Glomerular visceral epithelial cell (primary cell): ENCODE results near the gene AQP2.
A peak's percentile ranks its signal among the peaks of the same experiment; 100 is the strongest.
"Not testable (repeated sequence)": the region's sequence is repeated elsewhere in the genome, so short reads cannot be mapped to it uniquely, and the experiment has no call there.

Source experiments
- DNase-seq: peaks from one replicate; pipeline ENCODE4 v3.0.0-alpha.2; 2016; ENCODE audit errors: extremely low spot score

The AQP2 gene

DNA sequence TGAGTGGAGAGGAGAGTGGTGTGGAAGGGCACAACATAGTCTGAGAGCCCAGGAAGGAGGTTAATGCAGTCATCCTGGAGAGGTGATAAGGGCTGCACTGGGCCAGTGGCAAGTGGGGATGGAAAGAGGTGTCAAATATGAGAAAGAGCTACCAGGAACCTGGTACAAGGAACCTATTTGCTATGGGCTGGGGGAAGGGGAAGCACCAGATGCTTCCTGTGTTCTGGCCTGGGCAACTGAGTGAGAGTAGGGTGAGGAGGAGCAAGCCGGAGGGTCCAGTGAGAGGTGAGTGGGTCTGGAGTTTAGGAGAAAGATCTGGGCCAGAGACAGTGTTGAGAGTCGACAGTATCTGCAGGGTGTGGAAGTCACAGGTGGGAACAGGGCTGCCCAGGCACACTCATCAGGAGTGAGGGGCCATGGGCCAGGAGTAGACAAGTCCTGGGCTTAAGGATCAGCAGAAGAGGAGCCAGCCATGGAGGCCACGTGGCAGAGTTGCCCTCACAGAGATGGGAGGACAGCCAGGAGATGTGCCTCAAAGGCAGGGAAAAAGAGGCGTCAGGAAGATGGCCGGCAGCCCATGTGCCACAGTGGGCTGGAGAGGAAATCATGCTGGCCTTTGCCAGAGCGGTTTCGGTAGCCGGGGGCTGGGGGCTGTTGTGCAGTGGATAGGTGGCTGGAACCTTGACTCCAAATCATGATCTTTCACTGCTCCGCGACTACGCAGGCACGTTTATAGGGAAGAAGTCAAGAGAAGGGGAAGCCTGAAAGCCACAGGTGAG, 19.3 kb downstream of the AQP2 start:
- DNase-seq, result no peak

DNA sequence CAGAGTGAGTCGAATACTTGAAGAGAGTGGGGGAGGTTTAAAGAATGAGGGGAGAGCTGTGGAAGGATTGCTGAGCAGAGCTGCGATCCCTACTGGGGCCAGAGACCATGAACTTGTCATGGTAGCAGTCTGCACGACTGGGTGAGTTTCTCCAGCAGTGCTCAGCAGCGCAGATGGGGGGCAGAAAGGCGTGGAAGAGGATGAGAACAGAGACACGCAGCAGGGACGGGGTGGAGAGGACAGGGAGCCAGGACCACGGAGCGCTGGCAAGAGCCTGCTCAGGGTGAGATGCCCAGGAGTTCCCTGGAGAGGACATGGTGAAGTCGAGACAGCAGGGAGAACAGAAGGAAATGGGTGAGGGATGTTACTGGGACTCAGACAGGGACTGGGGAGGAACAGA, 20.1 kb downstream of the AQP2 start:
- DNase-seq, result no peak

DNA sequence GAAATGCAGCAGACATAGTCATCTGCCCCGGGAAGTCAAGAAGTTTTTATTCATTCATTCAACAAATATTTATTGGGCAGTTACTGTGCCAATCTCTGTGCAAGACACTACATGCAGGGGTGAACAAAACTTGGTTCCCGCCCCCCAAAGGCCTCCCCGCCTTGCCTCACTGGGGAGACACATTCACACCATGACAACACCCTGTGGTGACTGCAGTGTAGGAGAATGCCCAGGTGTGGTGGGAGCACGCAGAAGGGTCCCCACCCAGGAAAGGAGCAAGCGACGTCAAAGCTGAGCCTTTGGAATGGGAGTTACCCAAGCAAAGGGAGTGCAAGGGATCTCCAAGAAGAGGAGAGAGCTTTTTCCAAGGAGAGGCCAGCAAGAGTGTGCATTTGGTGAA, 20.6 kb downstream of the AQP2 start:
- DNase-seq, result no peak

DNA sequence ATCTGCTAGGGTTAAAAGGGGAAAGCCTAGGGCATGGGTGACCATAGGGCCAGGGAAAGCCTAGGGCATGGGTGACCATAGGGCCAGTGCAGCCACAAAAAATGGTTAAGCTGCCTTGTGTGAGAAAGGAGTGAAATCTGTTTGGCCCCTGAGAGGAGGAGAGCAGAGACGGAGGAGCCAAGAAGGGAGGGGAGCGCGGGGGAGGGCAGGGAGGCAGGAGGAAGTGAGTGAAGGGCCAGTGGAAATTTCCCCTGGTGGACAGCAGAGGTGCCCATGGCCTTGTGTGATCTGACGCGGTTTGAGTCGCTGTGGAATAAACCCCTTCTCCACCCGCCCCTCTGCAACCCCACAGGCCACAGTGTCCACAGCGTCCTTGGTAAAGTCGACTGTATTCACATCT, 21.6 kb downstream of the AQP2 start:
- DNase-seq, result no peak

DNA sequence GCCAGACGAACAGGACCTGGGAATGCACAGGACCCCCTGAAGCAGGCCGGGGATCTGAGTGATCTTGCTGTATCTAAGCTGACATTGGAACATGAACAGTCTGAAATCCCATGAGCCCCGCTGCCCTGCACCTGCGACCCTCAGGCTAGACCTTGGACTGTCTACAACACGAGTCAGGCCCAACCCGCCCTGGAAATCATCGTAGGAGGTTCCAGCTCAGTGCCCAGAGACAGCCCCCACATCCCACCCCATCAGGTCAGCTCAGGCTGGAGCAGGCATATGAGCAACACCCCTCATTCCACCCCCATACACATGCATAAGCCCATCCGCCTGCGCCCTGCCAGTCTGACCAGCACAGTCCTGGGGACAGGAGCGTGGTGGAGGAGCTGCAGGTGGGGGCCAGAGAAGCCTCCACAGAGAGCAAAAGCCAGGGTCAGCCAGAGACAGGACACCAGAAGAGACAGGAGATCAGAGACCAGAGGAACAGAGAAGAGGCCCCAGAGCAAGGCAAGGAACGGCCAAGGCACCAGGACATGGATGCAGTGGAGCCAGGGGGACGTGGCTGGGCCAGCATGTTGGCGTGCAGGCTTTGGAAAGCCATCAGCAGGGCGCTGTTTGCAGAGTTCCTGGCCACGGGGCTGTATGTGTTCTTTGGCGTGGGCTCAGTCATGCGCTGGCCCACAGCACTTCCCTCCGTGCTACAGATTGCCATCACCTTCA, 22.3 kb downstream of the AQP2 start, which contains the start of gene AQP6:
Gene AQP6 (plus strand): TSS at position 307 of the 720 bp plus-strand sequence. CDS start 227 bp downstream, at position 534.
- no peak for DNase-seq

DNA sequence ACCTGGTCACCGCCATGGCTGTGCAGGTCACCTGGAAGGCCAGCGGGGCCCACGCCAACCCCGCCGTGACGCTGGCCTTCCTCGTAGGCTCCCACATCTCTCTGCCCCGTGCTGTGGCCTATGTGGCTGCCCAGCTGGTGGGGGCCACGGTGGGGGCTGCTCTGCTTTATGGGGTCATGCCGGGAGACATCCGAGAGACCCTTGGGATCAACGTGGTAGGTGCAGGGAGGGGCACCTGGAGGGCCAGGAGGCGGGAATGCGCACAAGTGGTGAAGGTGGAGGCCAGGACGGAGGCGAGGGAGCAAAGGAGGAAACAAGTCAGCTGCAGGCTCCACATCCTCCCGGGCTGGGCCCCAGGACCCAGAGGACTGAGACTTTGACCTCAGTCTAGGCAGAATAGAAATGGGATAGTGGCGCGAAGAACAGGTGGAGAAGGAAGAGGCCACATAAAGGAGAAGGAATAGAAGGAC, 22.9 kb downstream of the AQP2 start:
- DNase-seq, result no peak

DNA sequence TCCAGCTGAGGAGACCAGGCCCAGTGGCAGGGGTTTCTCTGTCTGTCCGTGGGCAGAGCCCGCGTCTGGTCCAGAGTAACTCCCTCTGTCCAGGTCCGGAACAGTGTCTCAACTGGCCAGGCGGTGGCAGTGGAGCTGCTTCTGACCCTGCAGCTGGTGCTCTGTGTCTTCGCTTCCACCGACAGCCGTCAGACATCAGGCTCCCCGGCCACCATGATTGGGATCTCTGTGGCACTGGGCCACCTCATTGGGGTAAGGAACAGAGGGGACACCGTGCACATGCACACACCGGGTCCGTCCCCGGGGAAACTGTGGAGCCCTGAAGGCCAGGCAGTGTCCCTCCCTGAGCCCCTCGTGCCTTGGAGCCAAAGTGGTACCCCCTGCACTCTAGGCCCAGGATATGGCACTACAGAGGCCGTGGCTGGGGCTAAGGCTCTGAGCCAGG, 23.7 kb downstream of the AQP2 start:
- peak; percentile 38 for DNase-seq

DNA sequence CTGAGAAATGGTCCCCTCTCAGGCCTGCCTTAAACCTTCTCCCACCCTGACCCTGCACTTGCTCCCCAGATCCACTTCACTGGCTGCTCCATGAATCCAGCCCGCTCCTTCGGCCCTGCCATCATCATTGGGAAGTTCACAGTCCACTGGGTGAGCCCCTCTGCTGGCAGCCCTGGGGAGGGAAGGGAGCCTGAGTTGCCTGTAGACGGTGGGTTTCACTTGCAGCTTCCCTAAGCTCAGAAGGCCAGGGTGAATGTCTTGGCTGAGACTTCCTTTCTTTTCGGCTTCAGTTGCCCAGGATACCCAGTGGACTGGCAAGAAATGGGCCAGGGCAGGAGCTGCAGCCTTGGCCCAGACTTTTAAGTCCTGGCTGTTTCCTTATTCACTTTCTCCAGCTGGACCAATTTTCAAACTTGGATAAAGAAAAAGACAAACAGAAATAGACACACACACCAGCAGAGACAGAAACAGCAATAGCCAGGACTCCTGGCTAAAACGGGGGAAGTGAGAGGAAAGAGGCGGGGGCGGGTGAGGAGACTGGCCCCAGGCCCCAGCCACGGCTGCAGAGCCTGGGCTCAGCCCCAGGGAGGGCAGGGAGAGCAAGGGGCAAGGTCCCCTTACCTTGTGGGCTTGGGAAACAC, 24.3 kb downstream of the AQP2 start:
- DNase-seq, result no peak

DNA sequence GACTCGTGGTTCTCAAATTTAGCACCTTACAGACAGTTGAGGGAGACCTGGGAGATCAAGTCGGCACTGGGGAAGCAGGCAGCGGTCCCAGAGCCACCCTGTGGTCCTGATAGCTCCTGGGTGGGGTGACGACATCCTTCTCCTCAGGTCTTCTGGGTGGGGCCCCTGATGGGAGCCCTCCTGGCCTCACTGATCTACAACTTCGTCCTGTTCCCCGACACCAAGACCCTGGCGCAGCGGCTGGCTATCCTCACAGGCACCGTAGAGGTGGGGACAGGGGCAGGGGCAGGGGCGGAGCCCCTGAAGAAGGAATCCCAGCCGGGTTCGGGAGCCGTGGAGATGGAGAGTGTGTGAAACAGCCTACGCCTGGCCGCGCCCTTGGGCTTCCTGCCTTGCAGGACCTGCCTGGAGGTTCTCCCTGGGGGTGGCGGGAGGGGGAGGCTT, 24.8 kb downstream of the AQP2 start:
- DNase-seq, result no peak

DNA sequence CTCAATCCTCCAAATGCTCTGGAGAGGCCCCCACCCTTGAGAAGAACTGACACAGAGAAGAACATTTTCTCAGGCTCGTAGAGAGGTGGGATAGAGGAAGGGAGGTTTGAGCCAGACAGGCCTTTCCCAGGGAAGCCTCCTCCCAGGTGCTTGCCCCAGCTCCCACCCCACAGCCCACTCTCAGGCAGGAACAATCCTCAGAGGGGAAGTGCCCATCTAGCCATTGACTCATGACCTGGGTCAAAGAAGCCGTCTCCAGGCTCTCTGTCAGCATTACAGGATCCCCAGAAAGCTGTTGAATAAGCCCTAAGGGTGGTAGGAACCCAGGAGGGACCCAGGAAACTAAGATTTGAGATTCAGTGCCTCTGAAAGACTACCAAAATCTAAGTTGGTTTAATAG, 26.0 kb downstream of the AQP2 start:
- DNase-seq, result no peak

DNA sequence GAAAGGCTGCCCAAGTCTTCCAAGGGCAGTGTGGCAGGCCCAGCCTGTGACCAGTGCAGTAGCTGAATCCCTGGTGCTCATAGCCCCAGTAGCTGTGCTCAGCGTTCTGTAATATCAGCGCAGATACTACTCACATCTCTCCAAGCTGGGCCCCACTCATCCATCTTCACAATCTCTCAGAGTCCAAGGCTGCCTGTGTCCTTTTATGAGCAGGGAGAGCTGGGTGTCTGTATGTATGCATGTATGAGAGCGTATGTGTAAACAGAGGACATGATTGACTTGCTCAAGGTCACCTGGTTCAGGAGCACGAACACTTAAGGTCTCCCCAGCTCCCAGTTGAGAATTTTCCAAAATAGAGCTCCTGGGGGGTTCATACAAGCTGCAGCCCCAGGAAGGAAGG, 27.6 kb downstream of the AQP2 start:
- no peak for DNase-seq

DNA sequence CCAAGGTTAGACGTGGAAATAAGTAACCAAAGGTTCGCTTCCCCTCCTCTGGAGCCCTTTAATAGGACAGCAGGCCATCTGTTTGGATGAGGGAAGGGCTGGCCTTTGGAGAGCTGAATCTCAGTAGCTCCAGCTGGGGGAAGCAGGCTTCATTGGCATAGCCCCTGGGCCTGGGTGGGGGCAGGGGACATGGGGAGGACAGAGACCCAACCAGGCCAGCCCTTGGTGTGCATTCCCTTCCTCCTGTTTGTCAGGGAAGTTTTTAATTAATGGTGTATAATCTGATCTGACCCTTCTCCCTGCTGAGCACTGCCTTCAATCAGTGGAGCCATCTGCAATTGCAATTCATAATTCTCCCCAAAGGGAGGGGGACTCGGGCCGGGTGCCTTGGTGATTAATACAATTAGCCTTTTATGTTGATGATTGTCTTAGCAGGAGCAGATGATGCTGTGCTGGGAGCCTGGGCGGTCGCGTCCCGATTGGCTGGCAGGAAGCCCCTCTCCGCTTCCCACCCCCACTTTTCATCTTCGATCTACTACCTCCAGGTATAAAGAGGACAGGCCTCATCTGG, 28.6 kb downstream of the AQP2 start:
- DNase-seq, result no peak

DNA sequence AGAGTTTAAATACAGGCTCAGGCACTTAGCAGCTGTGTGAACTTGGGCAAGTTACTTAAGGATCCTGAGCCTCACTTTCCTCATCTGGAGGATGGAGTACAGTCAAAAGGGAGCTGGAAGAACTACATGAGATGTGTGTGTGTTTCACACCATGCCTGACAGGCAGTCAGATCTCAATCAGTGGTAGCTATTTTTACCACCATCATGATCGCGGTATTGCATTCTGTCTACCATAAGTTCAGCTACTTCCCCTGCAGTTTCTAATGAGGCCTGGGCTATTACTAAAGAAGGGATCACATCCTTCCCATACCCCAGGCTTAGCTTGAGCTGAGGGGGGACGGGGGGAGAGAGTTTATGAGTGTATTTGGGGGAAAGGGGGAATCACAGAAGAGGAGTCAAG, 29.3 kb downstream of the AQP2 start:
- no peak for DNase-seq

DNA sequence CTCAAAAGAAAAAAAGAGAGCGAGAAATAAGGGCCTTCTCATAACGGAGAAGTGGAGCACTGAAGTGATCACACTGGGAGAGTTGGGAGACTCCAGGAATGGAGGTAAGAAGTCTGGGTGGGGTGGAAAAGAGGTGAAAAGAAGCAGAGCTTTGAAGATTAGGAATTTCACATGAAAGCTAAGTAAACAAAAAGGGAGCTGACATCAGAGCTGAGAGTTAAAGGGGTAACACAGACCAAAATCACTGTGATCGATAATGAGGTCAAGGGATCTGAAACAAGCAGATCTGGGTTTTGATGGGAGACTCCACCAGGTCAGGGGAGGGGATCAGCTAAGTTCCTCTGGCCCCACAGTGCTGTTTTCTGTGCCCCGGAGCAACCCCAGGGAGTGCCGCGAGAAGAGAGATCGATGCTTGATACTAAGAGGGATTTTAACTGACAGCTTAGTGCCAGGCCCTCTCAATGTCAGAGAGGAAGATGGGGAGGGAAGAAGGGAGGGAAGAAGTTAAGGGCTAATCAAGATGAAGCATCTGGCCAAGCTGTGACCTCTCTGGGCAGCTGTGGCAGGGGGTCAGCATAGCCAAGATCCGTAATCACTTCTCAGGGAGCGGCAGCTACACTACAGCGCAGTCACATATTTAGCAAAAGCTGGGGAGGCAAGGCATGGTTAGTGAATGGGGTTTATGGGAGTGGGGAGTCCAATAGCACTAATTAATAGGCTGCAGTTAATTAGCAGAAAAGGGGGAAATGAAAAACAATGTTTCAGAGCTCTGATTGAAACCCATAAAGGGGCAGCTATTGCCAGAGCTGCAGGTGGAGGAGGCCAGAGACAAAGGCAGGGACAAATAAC, 30.2 kb downstream of the AQP2 start:
- DNase-seq, result no peak

DNA sequence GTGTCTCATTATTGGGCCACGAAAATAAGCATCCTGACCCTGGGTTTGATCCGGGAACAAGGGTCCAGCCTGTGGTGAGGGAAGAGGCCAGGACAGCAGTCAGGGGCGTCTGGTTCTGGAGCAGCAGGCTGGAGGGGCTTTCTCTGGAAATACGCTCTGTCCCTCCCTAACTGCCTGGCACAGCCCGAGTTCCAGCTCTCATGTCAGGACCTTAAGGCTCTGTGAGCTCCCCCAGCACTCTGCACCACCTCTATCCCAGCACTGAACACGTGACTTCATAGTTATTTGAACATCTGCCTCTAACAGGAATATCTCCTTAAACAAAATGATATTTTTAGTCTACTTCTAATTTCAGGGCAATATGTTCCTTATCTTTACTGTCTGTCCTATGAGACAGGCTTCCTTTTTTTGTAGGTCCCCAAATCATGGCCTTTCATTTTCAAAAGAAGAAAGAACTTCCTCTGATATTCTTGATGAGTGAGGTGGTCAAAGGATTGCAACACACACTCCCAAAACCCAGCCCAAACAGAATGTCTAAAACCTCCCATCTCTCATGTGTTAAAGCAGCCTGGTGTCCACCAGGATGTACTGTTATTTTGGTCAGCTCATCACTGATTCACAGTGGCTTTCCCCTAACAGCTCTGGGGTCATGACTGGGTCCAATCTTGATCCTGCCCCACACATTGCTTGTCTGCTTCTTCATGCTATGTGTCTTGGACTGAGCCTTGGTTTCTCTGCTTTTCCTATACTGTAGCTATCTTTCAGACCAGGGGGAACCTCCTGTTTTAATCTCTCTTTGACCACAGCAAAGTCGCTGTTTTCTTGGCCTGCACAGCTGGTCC, 31.9 kb downstream of the AQP2 start:
- DNase-seq, result peak; percentile 24

DNA sequence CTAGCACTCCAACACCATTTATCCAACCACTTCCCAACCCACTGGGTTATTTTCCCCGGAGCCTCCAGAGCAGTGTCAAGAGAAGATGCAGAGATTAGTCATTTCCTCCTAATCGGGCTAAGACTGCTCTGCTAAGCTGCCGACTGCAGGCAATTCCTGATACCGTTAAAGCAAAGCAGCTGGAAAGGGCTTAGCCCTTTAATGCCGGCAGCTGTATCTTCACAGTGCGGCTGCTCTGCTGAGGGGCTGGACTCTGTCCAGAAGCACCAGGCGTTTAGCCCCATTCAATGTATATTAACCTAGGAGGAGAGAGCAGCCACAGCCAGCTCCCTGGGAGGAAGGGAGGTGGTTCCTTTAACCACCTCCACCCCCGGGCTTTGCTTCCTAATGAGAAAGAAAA, 33.4 kb downstream of the AQP2 start:
- peak; percentile 85 for DNase-seq

DNA sequence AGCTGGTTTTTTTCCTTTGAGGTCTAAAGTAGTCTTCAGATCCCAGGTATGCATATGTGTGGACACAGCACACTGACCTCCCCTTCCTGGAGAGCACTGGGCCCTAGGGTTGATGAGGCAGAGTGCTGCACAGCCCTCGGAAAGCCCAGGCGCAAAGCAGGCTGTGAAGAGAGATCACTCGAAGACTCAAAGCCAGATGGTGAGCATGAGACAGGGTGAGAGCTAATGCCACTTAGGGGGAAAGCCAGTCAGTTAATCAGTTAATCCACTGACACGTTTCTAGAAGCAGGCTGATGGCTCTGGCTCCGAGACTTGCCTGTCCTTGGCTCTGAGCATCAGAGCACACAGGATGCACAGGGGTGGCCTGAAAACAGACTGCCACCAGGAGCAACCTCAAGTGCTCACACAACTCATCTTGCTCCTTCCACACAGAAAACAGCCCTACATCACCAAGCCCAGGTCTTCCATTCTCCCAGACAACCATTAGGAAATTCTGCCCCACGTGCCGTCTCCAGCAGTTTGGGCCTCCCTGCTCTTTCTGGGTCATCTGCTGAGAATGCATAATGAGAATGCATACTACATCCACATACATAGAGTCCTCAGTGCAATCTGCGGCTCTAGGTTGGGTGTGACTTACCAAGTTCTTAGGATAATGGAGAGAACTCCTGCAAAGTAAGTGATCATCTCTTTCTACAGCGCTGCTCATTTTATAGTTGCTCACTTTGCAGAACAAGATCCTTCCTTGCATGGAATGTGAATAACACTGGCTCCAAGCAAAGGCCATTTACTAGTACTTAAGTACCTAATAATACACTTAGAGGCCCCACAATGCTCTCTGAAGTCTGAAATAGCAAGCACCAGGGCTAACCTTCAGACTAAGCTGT, 34.2 kb downstream of the AQP2 start:
- DNase-seq, result no peak

DNA sequence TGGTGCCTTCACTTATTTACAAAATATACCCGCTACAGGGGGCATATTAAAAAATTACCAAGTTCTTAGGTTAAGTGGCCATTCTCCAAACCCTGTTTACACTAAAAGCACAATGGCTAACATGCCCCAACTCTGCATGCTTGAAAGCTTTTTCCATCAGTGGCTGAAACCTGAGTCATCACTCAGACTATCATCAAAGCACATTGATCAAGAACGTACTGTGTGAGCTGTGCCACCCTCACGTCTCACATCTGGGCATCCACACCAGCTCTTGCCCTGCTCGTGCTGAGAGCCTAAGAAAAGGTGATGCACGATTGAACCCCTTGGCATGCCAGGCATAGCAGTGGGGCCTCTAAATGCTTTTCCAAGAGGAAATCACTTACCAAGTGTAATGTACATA, 35.4 kb downstream of the AQP2 start:
- peak; percentile 40 for DNase-seq

DNA sequence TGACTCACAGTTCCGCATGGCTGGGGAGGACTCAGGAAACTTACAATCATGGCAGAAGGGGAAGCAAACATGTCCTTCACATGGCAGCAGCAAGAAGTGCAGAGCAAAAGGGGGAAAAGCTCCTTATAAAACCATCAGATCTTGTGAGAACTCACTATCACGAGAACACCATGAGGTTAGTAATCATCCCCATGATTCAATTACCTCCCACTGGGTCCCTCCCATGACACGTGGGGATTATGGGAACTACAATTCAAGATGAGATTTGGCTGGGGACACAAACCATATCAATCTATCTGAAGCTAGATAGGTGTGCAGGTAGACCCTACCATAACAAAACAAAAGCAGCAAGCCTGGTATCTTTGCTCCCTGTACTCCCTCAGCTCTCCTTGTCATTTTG, 35.9 kb downstream of the AQP2 start:
- DNase-seq, result not testable (repeated sequence)
